Bronchial epithelial cell (primary cell): ENCODE measurements around the gene NOL3. TPM values are rescaled to one million over a fixed set of nuclear protein-coding genes. Genes with fewer than 3 reads are reported as not detected.

Source experiments
- DNase-seq: peaks from one replicate; pipeline ENCODE4 v3.0.0-alpha.2; 2010; ENCODE audit warnings: low read depth
- FAIRE-seq: peaks from 2 replicates; lab custom pipeline; 2011; peaks lifted over from hg19 to GRCh38; lab: Jason Lieb, UNC
- H3K27me3 ChIP-seq: 2 replicates; pipeline ENCODE4 v1.5.1; 2011; ENCODE audit warnings: low read length; ENCODE audit not compliant: control insufficient read depth, insufficient read depth
- H3K36me3 ChIP-seq: 2 replicates; pipeline ENCODE4 v1.5.1; 2011; ENCODE audit warnings: low read length; ENCODE audit not compliant: control insufficient read depth, insufficient read depth
- H3K4me3 ChIP-seq: 2 replicates; pipeline ENCODE4 v1.5.1; 2011; ENCODE audit warnings: mild to moderate bottlenecking, low read depth, low read length, control low read depth
- total RNA-seq: library from RNA; depleted of rRNA; stranded (reverse); fragments of >200 nt; gene quantifications from 2 replicates; pipeline ENCODE4 v1.2.1, GENCODE V29; 2014
- TF ChIP-seq, protein P1 (sequence below): IDR thresholded peaks from 2 replicates; pipeline ENCODE4 v1.5.1; 2011; ENCODE audit warnings: mild to moderate bottlenecking, moderate library complexity, low read length, control low read depth, inconsistent platforms; ENCODE audit not compliant: insufficient read depth, severe bottlenecking

Gene NOL3
- total RNA-seq, 1 donor from 2014 or later = 28.2 TPM

DNA sequence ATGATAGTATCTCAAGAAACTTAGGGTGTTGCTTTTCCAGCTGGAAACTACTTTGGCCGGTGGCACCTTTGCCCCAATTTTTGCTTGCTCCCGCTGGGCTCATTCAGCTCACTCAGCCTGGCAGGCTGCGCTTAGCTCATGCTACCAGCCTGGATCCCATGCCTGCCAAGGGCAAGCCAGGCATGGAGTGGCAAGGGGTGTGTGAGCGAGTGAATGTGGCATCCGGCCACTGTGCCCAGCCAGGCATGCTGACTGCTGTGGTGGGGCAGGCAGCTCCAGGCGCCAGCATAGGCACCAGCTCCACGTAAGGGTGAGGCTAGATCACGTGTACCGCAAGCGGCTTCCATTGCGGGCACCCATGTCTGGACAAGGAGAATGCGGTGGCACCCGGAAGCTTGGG, 28.9 kb upstream of the NOL3 start:
- H3K4me3 ChIP-seq = no peak overlapping the region
- TF ChIP-seq, protein P1, sequence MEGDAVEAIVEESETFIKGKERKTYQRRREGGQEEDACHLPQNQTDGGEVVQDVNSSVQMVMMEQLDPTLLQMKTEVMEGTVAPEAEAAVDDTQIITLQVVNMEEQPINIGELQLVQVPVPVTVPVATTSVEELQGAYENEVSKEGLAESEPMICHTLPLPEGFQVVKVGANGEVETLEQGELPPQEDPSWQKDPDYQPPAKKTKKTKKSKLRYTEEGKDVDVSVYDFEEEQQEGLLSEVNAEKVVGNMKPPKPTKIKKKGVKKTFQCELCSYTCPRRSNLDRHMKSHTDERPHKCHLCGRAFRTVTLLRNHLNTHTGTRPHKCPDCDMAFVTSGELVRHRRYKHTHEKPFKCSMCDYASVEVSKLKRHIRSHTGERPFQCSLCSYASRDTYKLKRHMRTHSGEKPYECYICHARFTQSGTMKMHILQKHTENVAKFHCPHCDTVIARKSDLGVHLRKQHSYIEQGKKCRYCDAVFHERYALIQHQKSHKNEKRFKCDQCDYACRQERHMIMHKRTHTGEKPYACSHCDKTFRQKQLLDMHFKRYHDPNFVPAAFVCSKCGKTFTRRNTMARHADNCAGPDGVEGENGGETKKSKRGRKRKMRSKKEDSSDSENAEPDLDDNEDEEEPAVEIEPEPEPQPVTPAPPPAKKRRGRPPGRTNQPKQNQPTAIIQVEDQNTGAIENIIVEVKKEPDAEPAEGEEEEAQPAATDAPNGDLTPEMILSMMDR = no peak
- peaks cover 30% of the 10 kb centered on the region for H3K36me3 ChIP-seq
- no peaks in the 10 kb centered on the region for H3K27me3 ChIP-seq
- DNase-seq = no peak
- FAIRE-seq = no peak

DNA sequence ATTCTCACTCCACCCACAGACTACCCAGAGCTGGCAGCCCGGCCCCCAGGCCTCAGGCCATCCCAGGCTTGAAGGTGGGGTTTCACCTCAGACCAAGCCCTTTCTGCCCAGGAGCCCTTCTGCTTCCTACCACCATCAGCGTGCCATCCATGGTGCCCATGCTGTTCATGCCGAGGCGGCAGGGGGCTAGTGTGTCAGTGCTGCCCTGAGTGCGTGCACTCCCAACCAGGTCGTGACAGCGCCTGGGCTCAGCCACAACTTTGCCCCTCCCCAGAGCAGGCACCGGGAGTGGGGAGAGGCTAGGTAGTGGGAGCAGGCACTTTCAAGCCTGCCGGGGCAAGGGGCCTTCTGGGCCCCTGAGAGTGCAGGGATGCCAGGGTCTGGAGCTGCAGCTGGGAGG, 28.0 kb upstream of the NOL3 start:
- no peak for DNase-seq
- FAIRE-seq = no peak
- TF ChIP-seq, protein P1 = no peak
- Histone ChIP-seq H3K4me3 (no peak overlapping the region), H3K27me3 (no peaks in the 10 kb centered on the region), H3K36me3 (peaks cover 33% of the 10 kb centered on the region)

DNA sequence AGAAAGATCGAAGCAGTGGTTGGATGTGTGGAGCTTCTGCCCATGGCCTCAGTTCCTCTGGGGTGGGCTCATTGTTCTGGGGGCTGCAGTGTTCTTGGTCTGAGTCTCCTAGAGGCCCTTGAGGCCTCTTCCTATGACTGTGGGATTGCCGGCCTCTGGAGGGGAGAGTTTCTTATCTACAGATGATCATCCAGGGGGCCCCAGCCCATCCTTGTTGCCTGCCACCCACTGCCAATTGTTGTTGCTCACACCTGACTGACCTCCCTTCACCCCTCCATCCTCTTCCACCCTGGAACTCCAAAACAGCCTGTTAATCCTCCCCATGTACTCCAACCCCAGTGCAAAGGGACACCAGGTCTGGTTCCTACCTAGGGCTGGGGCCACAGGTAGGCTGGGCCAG, 25.4 kb upstream of the NOL3 start:
- FAIRE-seq = no peak
- no peaks in the 10 kb centered on the region for H3K27me3 ChIP-seq
- DNase-seq = no peak
- H3K4me3 ChIP-seq = no peak overlapping the region
- H3K36me3 ChIP-seq = peaks cover 27% of the 10 kb centered on the region
- TF ChIP-seq, protein P1 = no peak

DNA sequence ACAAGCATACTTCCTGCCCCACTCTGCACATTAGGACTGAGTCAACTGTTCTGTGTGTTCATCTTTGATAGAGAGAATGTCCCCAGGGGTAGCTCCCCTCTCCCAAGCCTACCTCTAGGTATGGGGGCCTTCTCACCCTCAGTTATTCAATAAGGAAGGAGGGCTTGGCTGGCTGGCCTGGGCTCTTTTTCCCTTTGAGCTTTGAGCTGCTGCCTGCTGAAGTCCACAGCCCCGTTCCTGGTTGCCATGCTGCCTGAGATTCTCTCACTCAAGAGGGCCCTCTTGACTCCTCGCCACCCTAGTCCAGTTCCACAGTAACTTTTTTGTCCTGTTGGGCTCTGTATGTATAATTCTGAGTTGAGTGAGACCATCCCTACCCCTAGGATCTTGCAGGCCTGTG, 24.6 kb upstream of the NOL3 start:
- TF ChIP-seq, protein P1 = no peak
- no peak overlapping the region for H3K4me3 ChIP-seq
- FAIRE-seq (no peak), DNase-seq (no peak)
- H3K27me3 ChIP-seq = no peaks in the 10 kb centered on the region
- H3K36me3 ChIP-seq = peaks cover 22% of the 10 kb centered on the region

DNA sequence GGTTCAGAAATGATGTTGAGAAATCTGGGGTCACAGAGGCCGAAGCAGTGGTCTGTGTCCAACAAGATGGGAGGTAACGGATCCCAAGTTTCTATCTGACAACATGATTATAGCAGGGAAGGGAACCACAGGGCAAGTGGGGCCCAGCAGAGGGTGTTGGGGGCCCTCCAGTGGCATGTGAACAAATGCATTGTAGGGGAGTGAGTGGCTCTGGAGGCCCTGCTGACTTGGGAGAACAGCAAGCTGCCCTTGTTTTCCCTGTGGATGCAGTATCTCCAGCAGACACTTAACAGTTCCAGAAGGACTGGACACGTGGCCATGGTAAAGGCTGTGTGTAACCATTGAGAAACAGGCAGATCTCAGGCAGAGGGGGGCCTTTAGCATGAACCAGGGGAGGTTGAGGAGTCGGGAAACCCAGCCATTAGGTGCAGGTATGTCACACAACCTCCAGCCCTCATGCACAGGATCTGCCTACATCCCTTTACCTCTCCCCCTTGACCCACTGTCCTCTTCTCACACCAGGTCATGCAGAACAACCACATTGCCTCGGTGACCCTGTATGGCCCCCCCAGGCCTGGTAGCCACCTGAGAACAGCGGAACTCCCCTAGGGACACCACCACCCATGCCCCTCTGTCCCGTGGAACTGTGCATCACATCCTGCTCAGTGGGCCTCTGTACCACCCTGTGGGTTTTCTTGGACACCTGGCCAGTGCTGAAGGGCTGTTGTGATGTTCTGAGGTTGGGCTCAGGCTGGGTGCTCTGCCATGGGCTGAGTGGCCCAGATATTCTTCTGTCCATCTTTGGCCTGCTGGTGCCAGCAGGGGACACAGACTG, 23.6 kb upstream of the NOL3 start:
- Histone ChIP-seq H3K4me3 (no peak overlapping the region), H3K27me3 (no peaks in the 10 kb centered on the region), H3K36me3 (peaks cover 18% of the 10 kb centered on the region)
- no peak for DNase-seq
- TF ChIP-seq, protein P1 = no peak
- FAIRE-seq = no peak
